HepG2 (cell line): ENCODE data around the gene ISCU. TPM values are rescaled to one million over a fixed set of nuclear protein-coding genes. Genes with fewer than 3 reads are reported as not detected.

Experiments
- ATAC-seq: fragments of 200-7000 bp; cut with Tn5 transposase; 3 replicates; pipeline ENCODE4 v1.9.1; 2020; ENCODE audit warnings: mild to moderate bottlenecking, moderate library complexity
- BruUV-seq: library from RNA; stranded (reverse); fragments of 400-500 nt; replicated peaks from 2 replicates; lab custom pipeline; 2021; lab: Mats Ljungman, UMichigan
- CTCF ChIA-PET: fragments of 300-600 bp; formaldehyde crosslinking; extraction: SDS; loops from one replicate; lab custom pipeline; 2021; ENCODE audit warnings: low total read pairs, inconsistent platforms, low intra/inter-chr PET ratio; lab: Yijun Ruan, JAX
- POLR2A ChIA-PET: fragments of 350-600 bp; sonication (Branson Sonifier 250); formaldehyde crosslinking; loops from one replicate; lab custom pipeline; 2020; ENCODE audit warnings: antibody characterized with exemption, inconsistent platforms; lab: Yijun Ruan, JAX
- DNase-seq: peaks from one replicate; pipeline ENCODE4 v3.0.0-alpha.2; 2015; ENCODE audit warnings: low spot score
- FAIRE-seq: peaks from 3 replicates; lab custom pipeline; 2011; peaks lifted over from hg19 to GRCh38; lab: Jason Lieb, UNC
- H2AFZ ChIP-seq: one replicate; pipeline ENCODE4 v1.6.1; 2011; ENCODE audit warnings: low read length, inconsistent platforms
- H3K27ac ChIP-seq: fragments of 300-600 bp; 3 replicates; pipeline ENCODE4 v1.8.0; 2011; ENCODE audit warnings: mixed run types, mild to moderate bottlenecking, mixed read lengths, low read length, inconsistent platforms; ENCODE audit not compliant: insufficient read depth; ENCODE audit errors: extremely low read length
- H3K27me3 ChIP-seq, 2 experiments: fragments of 200-600 bp in 1 of 2; 2 replicates in 1 of 2; 3 replicates in 1 of 2; pipeline versions ENCODE4 v1.6.0 to v1.8.0; 2011; ENCODE audit warnings: low read length in 2 of 2, mild to moderate bottlenecking in 2 of 2, moderate library complexity in 2 of 2, inconsistent platforms in 1 of 2; ENCODE audit not compliant: insufficient read depth in 2 of 2, control insufficient read depth in 1 of 2
- H3K36me3 ChIP-seq, 2 experiments: fragments of 200-600 bp in 1 of 2; replicated peaks in 1 of 2; 2 replicates in 1 of 2; 3 replicates in 1 of 2; pipeline versions ENCODE4 v1.5.1 to v1.8.0; 2011; ENCODE audit warnings: low read length in 2 of 2, inconsistent platforms in 1 of 2; ENCODE audit not compliant: insufficient read depth in 2 of 2, control insufficient read depth in 1 of 2
- H3K4me1 ChIP-seq: 2 replicates; pipeline ENCODE4 v1.5.1; 2012; ENCODE audit warnings: low read length, inconsistent platforms; ENCODE audit not compliant: insufficient read depth
- H3K4me2 ChIP-seq: 2 replicates; pipeline ENCODE4 v1.6.0; 2011; ENCODE audit warnings: low read depth, low read length, inconsistent platforms
- H3K4me3 ChIP-seq, 3 experiments: fragments of 200-600 bp in 1 of 3; sonication (generic), shearing (Covaris generic) in 1 of 3; replicated peaks in 1 of 3; 2 replicates each; pipeline ENCODE4 v1.5.1; 2011 to 2016; ENCODE audit warnings: low read length in 3 of 3, inconsistent platforms in 2 of 3, low read depth in 2 of 3, mild to moderate bottlenecking in 2 of 3, control low read depth in 1 of 3, mixed read lengths in 1 of 3; ENCODE audit not compliant: insufficient read depth in 1 of 3
- H3K79me2 ChIP-seq: one replicate; pipeline ENCODE4 v1.6.1; 2011; ENCODE audit warnings: low read length, inconsistent platforms; ENCODE audit not compliant: insufficient read depth
- H3K9ac ChIP-seq: 2 replicates; pipeline ENCODE4 v1.6.0; 2011; ENCODE audit warnings: mild to moderate bottlenecking, low read depth, low read length, inconsistent platforms; ENCODE audit not compliant: insufficient read depth
- H3K9me3 ChIP-seq: 2 replicates; pipeline ENCODE4 v1.5.1; 2012; ENCODE audit warnings: mild to moderate bottlenecking, low read length
- H4K20me1 ChIP-seq: 2 replicates; pipeline ENCODE4 v1.6.0; 2011; ENCODE audit warnings: inconsistent platforms, mild to moderate bottlenecking, low read length, moderate library complexity; ENCODE audit not compliant: insufficient read depth
- ELF3 ChIP-seq: IDR thresholded peaks from 2 replicates; pipeline ENCODE4 v1.6.1; 2016; ENCODE audit warnings: missing genetic modification reagents, missing compliant biosample characterization
- MIER2 ChIP-seq: IDR thresholded peaks from 2 replicates; pipeline ENCODE4 v1.6.1; 2016; ENCODE audit warnings: missing biosample characterization, missing genetic modification reagents
- MXD3 ChIP-seq: IDR thresholded peaks from 2 replicates; pipeline ENCODE4 v1.6.1; 2016; ENCODE audit warnings: mild to moderate bottlenecking, missing biosample characterization, missing genetic modification reagents
- NFE2 ChIP-seq: sonication (generic); formaldehyde crosslinking; IDR thresholded peaks from 2 replicates; pipeline ENCODE4 v1.4.0; 2020; ENCODE audit warnings: missing genetic modification reagents
- NRL ChIP-seq: sonication (generic); formaldehyde crosslinking; IDR thresholded peaks from 2 replicates; pipeline ENCODE4 v1.5.0; 2020; ENCODE audit warnings: missing genetic modification reagents, mild to moderate bottlenecking, moderate library complexity, borderline replicate concordance
- ZNF550 ChIP-seq: sonication (generic); formaldehyde crosslinking; IDR thresholded peaks from 2 replicates; pipeline ENCODE4 v1.4.0; 2020; ENCODE audit warnings: mild to moderate bottlenecking, missing genetic modification reagents, borderline replicate concordance
- ZNF562 ChIP-seq: sonication (generic); formaldehyde crosslinking; IDR thresholded peaks from 2 replicates; pipeline ENCODE4 v1.8.0; 2022; ENCODE audit warnings: missing genetic modification reagents, borderline replicate concordance
- ZNF574 ChIP-seq: sonication (generic); formaldehyde crosslinking; IDR thresholded peaks from 2 replicates; pipeline ENCODE4 v1.4.0; 2020; ENCODE audit warnings: missing genetic modification reagents
- ZNF7 ChIP-seq: IDR thresholded peaks from 2 replicates; pipeline ENCODE4 v1.6.1; 2016; ENCODE audit warnings: missing biosample characterization, missing genetic modification reagents
- WGBS: methylation state at CpG from one replicate; pipeline ENCODE4 v1.1.6; 2017; ENCODE audit warnings: low lambda C conversion rate; 5-methylcytosine and 5-hydroxymethylcytosine counted together
- in situ Hi-C: cut with HindIII; loops from 2 replicates; pipeline ENCODE4 v1.10.0; 2017; ENCODE audit warnings: low pct_unique_long_range_greater_than_20kb; ENCODE audit not compliant: extremely low pct_ligation_motif_present
- intact Hi-C: fragments of 100-400 bp; cut with micrococcal nuclease; formaldehyde crosslinking; loops from one replicate; pipeline ENCODE4 v1.10.0; 2022; ENCODE audit not compliant: unreplicated experiment
- polyA plus RNA-seq, 8 experiments: library from polyadenylated mRNA; depleted of rRNA in 3 of 8; stranded (reverse) in 7 of 8; unstranded in 1 of 8; fragments of >200 nt; fragmentation: Illumina TruSeq in 4 of 8; extraction: Trizol in 4 of 8; gene quantifications; 2 replicates each; pipeline versions ENCODE4 v1.2.1 to v1.2.3, GENCODE V29; 2011 to 2016; ENCODE audit warnings: low read depth in 4 of 8, missing spikeins in 1 of 8, mixed read lengths in 1 of 8; ENCODE audit not compliant: insufficient read depth in 1 of 8
- total RNA-seq, 5 experiments: library from RNA; depleted of rRNA; stranded (reverse); fragments of >200 nt; fragmentation: Illumina TruSeq; extraction: Trizol; gene quantifications; 2 replicates each; pipeline ENCODE4 v1.2.3, GENCODE V29; 2016; ENCODE audit warnings: low read depth in 1 of 5
- TF ChIP-seq, protein P1 (sequence below): sonication (generic); formaldehyde crosslinking; IDR thresholded peaks from 2 replicates; pipeline ENCODE4 v1.8.0; 2022; ENCODE audit warnings: missing genetic modification reagents, mild to moderate bottlenecking, borderline replicate concordance

The ISCU gene
- total and polyA plus RNA-seq, 2 of the 13 experiments (the other 11 are each of a cell fraction or from before 2014, with no cell fraction given), result 94.4 to 107 TPM

DNA sequence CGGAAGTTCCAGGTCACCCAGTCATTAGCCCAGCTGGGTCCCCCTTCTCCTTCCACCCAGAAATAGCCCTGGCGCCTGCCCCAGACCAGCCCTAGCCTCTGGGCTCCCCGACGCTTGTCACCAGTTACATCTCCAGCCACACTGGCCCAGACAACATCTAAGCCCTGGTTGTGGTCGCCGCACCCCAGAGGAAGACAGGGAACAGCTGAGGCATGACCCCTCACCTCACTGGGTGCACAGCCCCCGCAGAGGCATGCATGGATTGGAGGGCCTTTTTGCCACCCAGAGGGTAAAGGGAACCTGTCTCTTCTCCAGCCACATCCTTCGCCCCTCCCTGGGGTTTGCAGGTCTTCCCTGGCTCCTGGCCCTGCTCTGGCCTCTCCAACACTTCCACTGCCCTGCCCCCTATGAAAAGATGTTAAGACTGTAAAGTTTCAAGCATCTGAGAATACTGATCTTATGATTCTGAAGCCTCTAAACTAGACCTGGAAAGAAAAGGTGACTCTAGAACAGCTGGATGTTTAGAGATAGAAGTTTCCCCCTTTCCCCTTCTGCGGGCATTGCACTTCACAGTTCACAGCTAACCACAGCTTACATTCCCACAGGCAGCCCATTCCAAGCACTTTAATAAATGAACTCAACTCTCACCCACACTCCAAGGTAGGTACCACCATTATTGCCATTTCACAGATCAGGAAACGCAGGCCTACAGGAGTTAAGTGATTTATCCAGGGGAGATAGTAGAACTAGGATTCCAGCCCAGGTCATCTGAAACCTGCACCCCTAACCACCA is 20.8 kb downstream of the ISCU start:
- Histone ChIP-seq H3K36me3 (no peaks in the 10 kb centered on the region), H4K20me1 (no peaks in the 10 kb centered on the region), H3K79me2 (no peaks in the 10 kb centered on the region), H3K27me3 (peaks cover 2 to 10% of the 10 kb centered on the region in 2 experiments; a peak in 3 of 5 replicates), H2AFZ (no peak overlapping the region), H3K4me1 (no peaks in the 10 kb centered on the region), H3K4me2 (no peak overlapping the region), H3K9ac (no peak overlapping the region), H3K4me3 (no peak overlapping the region), H3K27ac (no peak overlapping the region), H3K9me3 (no peaks in the 10 kb centered on the region)
- POLR2A ChIA-PET, result no interaction called here
- in situ Hi-C loops (no loop called here), intact Hi-C loops (no loop called here)
- TF ChIP-seq MXD3 (CRISPR knock-in tag) (no peak), ZNF550 (CRISPR knock-in tag) (no peak), ELF3 (CRISPR knock-in tag) (no peak), ZNF562 (CRISPR knock-in tag) (no peak)
- TF ChIP-seq, protein P1, sequence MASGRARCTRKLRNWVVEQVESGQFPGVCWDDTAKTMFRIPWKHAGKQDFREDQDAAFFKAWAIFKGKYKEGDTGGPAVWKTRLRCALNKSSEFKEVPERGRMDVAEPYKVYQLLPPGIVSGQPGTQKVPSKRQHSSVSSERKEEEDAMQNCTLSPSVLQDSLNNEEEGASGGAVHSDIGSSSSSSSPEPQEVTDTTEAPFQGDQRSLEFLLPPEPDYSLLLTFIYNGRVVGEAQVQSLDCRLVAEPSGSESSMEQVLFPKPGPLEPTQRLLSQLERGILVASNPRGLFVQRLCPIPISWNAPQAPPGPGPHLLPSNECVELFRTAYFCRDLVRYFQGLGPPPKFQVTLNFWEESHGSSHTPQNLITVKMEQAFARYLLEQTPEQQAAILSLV (CRISPR knock-in tag), result no peak
- WGBS, result 9% methylated on average over 4 of the region's 10 CpGs
- CTCF ChIA-PET, result no interaction called here
- FAIRE-seq (no peak), ATAC-seq (no peak), DNase-seq (no peak)
- BruUV-seq, result no TSS peak

DNA sequence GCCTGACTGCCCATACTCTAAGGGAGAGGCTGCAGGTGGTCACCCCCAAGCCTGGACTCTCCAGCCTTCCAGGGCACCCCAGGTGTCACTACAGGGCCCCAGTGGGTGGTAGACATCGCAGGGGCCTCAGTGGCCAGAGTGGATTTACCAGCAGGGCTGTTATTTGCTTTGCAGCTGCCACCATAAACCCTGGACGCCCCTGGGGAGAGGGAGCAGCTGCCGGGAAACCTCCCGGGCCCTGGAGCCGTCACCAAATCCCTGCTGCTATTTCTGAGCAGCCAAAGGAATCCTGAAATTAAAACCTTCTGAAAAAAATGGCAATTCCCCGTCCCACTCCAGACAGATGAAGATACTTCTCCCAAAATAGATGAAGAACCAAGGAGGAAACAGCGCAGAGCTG is 21.6 kb downstream of the ISCU start:
- Histone ChIP-seq H3K4me3 (no peak overlapping the region), H3K79me2 (no peaks in the 10 kb centered on the region), H3K4me2 (no peak overlapping the region), H3K36me3 (no peaks in the 10 kb centered on the region), H3K9me3 (no peaks in the 10 kb centered on the region), H4K20me1 (no peaks in the 10 kb centered on the region), H3K9ac (no peak overlapping the region), H3K4me1 (no peaks in the 10 kb centered on the region), H2AFZ (no peak overlapping the region), H3K27me3 (peaks cover 4 to 18% of the 10 kb centered on the region in 2 experiments; a peak in 3 of 5 replicates), H3K27ac (no peak overlapping the region)
- TF ChIP-seq ZNF574 (CRISPR knock-in tag), result no peak
- no peak for TF ChIP-seq NFE2 (CRISPR knock-in tag)
- TF ChIP-seq ZNF7 (CRISPR knock-in tag), result no peak
- no peak for TF ChIP-seq MIER2 (CRISPR knock-in tag)
- TF ChIP-seq NRL (CRISPR knock-in tag), result no peak
- ChIA-PET CTCF (no interaction called here), POLR2A (no interaction called here)
- ATAC-seq, result no peak
- intact Hi-C loops, result no loop called here
- WGBS, result 20% methylated on average over 5 of the region's 7 CpGs
- in situ Hi-C loops, result no loop called here
- DNase-seq, result no peak
- FAIRE-seq, result no peak
- BruUV-seq, result no TSS peak
